ENCODE results near the gene SEMA6B.
A peak's percentile ranks its signal among the peaks of the same experiment; 100 is the strongest.

Gene SEMA6B

GRCh38 chr19:4591320-4591719, 31.8 kb upstream of the SEMA6B start:
- DNase-seq, result no peak

GRCh38 chr19:4590559-4590958, 31.1 kb upstream of the SEMA6B start:
- Histone ChIP-seq H3K27ac (no peak overlapping the region), H3K4me3 (no peak overlapping the region), H3K36me3 (no peaks in the 10 kb centered on the region), H3K9me3 (no peaks in the 10 kb centered on the region), H3K27me3 (peaks cover 0 to 82% of the 10 kb centered on the region in 2 donors), H3K4me1 (no peaks in the 10 kb centered on the region)
- TF ChIP-seq, protein P1, sequence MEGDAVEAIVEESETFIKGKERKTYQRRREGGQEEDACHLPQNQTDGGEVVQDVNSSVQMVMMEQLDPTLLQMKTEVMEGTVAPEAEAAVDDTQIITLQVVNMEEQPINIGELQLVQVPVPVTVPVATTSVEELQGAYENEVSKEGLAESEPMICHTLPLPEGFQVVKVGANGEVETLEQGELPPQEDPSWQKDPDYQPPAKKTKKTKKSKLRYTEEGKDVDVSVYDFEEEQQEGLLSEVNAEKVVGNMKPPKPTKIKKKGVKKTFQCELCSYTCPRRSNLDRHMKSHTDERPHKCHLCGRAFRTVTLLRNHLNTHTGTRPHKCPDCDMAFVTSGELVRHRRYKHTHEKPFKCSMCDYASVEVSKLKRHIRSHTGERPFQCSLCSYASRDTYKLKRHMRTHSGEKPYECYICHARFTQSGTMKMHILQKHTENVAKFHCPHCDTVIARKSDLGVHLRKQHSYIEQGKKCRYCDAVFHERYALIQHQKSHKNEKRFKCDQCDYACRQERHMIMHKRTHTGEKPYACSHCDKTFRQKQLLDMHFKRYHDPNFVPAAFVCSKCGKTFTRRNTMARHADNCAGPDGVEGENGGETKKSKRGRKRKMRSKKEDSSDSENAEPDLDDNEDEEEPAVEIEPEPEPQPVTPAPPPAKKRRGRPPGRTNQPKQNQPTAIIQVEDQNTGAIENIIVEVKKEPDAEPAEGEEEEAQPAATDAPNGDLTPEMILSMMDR (IDR thresholded peaks at IDR 0.05), result no peak
- no peak for DNase-seq
- intact Hi-C loops (cut with DNase I; ENCODE audit: low total_unique reads), result no loop called here

More at GRCh38 chr19:4591320-4591719, 31.8 kb upstream of the SEMA6B start:
- Histone ChIP-seq H3K36me3 (no peaks in the 10 kb centered on the region), H3K4me3 (no peak overlapping the region), H3K9me3 (no peaks in the 10 kb centered on the region), H3K27ac (no peak overlapping the region), H3K4me1 (no peaks in the 10 kb centered on the region), H3K27me3 (peaks cover 0 to 82% of the 10 kb centered on the region in 2 donors)
- TF ChIP-seq, protein P1 (IDR thresholded peaks at IDR 0.05), result no peak
- intact Hi-C loops (cut with DNase I; ENCODE audit: low total_unique reads), result no loop called here

- Histone ChIP-seq H3K27me3 (peaks cover 2 to 82% of the 10 kb centered on the region in 2 donors), H3K9me3 (no peaks in the 10 kb centered on the region), H3K4me3 (no peak overlapping the region), H3K27ac (no peak overlapping the region), H3K36me3 (no peaks in the 10 kb centered on the region), H3K4me1 (peaks cover 0 to 2% (median under 1%) of the 10 kb centered on the region in 4 donors)
- TF ChIP-seq, protein P1 (IDR thresholded peaks at IDR 0.05), result peak in 1 of 2 experiments; percentile 8
- DNase-seq, result no peak
- intact Hi-C loops (cut with DNase I; ENCODE audit: low total_unique reads), result no loop called here
Observed at GRCh38 chr19:4589579-4590410, 30.3 kb upstream of the SEMA6B start.

DNA sequence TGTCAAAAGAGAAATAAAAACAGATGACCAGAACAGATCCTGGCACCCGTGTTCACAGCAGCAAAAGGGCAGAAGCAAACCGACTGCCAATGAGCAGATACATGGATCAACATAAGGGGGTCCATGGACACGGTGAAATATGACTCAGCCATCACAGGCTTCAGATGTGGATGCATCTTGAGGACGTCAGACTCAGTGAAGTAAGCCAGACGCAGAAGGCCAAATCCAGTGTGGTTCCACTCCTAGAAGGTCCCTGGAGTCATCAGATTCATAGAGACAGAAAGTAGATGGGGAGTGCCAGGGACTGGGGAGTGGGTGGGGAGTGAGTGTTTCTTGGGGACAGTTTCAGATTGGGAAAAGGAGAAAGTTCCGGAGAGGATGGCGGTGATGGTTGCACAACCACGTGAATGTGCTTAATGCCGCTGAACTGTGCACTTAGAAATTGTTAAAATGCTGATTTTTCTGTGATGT, 28.8 kb upstream of the SEMA6B start:
- DNase-seq, result no peak
- no peak overlapping the region for H3K4me3 ChIP-seq
- H3K4me1 ChIP-seq, result peaks cover 0 to 13% (median 8%) of the 10 kb centered on the region in 4 donors
- H3K27me3 ChIP-seq, result peaks cover 9 to 89% of the 10 kb centered on the region in 2 donors
- TF ChIP-seq, protein P1 (IDR thresholded peaks at IDR 0.05), result no peak
- H3K27ac ChIP-seq, result no peak overlapping the region
- H3K9me3 ChIP-seq, result no peaks in the 10 kb centered on the region
- intact Hi-C loops (cut with DNase I; ENCODE audit: low total_unique reads), result no loop called here
- H3K36me3 ChIP-seq, result no peaks in the 10 kb centered on the region

- H3K4me1 ChIP-seq, result peaks cover 0 to 13% (median 8%) of the 10 kb centered on the region in 4 donors
- DNase-seq, result no peak
- H3K4me3 ChIP-seq, result no peak overlapping the region
- TF ChIP-seq, protein P1 (IDR thresholded peaks at IDR 0.05), result no peak
- H3K27me3 ChIP-seq, result peaks cover 9 to 91% of the 10 kb centered on the region in 2 donors
- H3K36me3 ChIP-seq, result no peaks in the 10 kb centered on the region
- intact Hi-C loops (cut with DNase I; ENCODE audit: low total_unique reads), result no loop called here
- H3K27ac ChIP-seq, result no peak overlapping the region
- H3K9me3 ChIP-seq, result no peaks in the 10 kb centered on the region
Observed at GRCh38 chr19:4587527-4587926, 28.0 kb upstream of the SEMA6B start.

All from tibial artery (tissue), 4 donors.